Measurements from ENCODE around the gene SMIM35. TPM values are rescaled to one million over a fixed set of nuclear protein-coding genes. Genes with fewer than 3 reads are reported as not detected.
"Not testable (repeated sequence)": the region's sequence is repeated elsewhere in the genome, so short reads cannot be mapped to it uniquely, and the experiment has no call there.

The SMIM35 gene
- total RNA-seq, 1 donor from 2014 or later = not detected

DNA sequence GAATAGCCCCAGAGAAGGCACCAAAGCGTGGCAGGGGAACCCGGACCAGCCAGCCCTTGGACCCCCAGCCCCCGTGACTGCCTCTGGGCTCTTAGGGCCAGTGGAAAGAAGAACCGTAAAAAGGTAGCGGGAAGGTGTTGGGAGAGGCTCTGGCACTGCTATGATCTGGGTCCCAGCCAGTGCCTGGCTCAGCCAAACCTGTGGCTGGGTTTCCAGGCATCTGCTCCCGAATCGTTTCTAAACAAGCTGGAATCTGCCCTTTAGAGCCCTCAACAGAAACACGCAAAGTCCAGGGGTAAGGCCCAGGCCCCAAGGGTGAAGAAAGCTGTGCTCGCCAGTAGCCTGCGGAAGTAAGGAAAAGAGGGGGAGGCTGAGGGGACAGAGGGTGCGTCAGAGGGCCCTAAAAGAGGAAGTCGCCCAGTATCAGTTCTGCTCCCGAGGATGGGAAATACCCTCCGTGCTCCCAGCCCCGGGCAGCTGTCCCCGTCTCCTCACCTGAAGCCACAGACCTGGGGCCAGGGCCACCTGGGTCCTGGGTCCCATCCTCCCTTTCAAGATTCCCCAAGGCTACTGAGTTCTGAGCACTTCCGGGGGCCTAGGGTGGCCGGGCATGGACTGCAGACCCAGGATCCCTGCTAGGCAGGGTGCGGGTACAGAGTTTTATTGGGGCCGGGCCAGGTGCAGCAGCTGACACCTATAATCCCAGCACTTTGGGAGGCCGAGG is 75.9 kb downstream of the SMIM35 start:
- intact Hi-C loops (cut with micrococcal nuclease) = no loop called here
- DNase-seq (peak; percentile 57), ATAC-seq (peak; percentile 67)

- ATAC-seq (no peak), DNase-seq (no peak)
- intact Hi-C loops (cut with micrococcal nuclease) = no loop called here
Measured at GRCh38 chr11:118009864-118010737, 76.7 kb downstream of the SMIM35 start.

- intact Hi-C loops (cut with micrococcal nuclease) = no loop called here
- DNase-seq (no peak), ATAC-seq (peak; percentile 21)
Measured at GRCh38 chr11:118008271-118008911, 78.4 kb downstream of the SMIM35 start.

DNA sequence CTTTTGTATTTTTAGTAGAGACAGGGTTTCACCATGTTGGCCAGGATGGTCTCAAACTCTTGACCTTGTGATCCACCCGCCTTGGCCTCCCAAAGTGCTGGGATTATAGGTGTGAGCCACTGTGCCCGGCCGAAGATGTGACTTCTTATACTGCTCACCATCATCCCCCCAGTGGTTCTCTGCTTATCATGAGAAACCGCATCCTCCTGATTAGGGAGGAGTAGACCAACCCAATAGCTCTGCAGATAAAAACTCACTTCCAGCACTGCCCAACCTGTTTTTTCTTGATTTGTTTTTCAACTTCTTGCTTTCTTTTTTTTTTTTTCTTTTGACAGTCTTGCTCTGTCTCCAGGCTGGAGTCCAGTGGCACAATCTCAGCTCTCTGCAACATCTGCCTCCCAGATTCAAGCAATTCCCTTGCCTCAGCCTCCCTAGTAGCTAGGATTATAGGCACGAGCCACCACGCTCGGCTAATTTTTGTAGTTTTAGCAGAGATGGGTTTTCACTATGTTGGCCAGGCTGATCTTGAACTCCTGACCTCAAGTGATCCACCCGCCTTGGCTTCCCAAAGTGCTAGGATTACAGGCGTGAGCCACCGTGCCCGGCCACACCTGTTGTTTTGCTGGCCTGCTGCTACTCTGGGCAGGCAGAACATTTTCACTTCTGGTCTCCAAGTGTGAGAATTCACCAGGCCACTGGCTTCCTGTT is 79.0 kb downstream of the SMIM35 start:
- intact Hi-C loops (cut with micrococcal nuclease); DNase-seq: not testable (repeated sequence)
- peak; percentile 24 for ATAC-seq

GRCh38 chr11:118007040-118007439 is 79.7 kb downstream of the SMIM35 start:
- no peak for DNase-seq
- no peak for ATAC-seq
- intact Hi-C loops (cut with micrococcal nuclease) = no loop called here

DNA sequence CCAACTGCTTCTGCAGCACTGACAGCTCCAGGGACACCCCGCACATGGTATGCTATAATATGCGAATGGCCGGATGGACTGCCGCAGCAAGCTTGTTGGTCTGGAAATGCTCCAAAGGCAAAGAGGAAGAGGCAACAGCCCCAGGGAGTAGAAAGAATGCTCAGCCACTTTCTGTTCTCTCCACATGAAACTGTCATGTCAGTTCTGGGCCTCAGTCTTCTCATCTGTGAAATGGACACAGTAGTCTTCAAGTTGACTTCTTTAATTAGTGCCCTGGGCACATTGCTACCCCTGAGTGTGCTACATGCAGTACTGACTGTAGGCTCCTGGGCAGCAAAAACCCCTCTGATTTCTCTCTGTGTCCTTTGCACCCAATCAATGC is 80.6 kb downstream of the SMIM35 start:
- intact Hi-C loops (cut with micrococcal nuclease) = no loop called here
- ATAC-seq (no peak), DNase-seq (no peak)

DNA sequence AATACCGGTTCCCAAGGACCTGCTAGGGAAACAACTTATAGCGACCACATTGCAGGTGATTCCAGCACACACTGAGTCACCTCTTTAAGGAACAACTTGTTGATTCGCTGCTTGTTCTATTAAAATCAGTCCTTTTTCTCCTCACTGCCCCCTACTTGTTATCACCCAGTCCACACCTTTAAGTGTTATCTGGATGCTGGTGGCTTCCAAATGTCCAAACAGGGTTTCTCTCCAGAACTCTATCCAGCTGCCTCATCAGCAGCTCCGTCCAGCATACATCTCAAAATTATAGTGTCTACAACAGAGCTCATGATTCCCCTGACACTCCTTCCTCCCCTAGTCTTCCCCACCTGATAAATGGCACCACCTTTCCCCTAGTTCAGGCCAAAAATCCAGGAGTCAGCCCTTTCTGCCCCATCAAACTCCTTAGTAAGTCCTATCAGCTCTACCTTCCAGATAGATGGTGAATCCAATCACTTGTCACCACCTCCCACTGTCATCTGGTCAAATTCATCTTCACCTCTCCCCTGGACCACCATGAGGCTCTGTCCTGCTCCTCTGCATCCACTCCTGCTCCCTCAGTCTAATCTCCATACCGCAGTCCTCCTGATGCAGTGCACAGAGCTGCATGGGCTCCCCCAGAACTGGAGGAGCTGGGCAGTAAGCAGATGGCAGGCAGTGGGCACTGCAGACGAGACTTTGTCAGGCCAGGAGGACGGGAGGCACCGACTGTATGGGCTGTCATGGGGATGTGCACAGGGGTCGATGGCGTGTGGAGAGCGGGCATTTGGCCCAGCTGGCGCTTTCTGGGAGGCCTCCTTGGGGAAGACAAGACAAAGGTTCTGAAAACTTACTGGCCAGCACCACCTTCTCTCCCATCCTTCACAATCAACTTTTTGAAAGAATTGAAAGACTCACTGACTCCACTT is 81.3 kb downstream of the SMIM35 start:
- DNase-seq (no peak), ATAC-seq (no peak)
- intact Hi-C loops (cut with micrococcal nuclease) = no loop called here

DNA sequence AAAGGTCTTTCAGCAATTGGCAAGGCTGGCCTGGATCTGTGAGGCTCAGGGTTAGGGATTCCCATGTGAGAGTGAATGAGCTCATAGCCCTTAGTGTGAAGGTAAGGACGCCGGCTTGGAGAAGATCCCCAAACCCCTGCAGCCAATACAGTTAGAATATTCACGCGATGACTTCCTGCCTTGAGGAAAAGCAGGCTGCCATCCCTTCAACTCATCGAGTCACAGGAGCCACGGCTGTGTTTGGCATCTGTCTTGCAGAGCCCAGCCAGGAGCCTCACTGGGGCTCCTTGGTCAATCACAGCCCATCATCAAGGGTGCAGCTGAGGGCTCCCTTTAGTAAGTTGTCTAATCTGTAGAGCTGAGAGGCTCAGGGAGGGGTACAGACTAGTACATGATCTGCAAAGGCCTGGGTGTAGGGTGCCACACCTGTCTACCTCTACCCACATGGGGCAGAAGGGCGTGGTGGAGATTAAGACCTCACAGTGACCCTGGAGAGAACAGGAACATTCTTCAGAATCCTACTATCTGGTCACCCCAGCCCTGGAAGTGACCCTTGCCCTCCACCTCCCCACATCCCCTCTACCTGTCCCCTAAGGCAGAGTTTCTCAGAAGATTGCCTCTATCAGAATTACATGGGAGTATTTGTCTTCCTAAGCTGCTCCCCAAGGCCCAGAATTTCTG is 82.1 kb downstream of the SMIM35 start:
- ATAC-seq = no peak
- intact Hi-C loops (cut with micrococcal nuclease) = no loop called here
- no peak for DNase-seq

- DNase-seq (no peak), ATAC-seq (no peak)
- intact Hi-C loops (cut with micrococcal nuclease) = no loop called here
Measured at GRCh38 chr11:118003456-118003855, 83.3 kb downstream of the SMIM35 start.

DNA sequence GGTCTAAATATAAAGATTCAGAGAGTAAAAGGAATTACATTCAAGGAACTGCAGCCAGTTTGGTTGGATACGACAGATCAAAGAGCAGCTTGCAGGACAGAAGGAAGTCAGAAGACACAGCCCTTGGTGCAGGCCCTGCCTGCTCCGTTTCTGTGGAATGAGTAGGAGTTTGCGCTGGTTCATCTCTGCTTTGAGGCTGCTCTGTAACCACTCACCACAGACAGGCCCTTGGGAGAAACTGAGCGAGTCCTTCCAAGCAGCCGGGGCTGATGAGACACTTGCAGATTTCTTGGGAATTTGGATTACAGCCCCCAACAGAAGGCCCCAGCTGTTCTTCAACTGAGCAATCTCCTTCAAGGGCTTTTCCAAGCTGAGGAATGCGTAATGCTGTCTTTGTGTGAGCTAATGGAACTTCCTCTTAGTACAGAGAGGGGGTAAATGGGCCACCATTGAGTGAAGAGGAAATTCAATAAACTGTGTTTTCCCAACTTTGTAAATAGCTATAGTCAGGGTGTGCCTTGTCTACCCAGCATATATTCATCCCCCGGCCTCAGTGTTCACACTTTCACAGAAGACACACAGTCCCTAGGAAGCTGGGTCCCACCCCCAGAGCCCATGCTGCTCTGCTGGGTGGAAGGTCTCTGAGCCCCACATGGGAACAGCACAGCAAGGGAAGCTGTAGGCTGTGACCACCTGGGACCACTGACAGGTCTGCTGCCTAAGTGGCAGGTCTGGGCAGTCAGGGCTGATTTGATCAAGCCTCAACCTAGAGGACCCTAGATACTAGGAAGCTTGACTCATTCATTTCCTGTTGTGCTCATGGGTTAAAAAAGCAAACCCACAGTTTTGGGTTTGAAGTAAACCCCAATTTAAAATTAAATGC is 84.0 kb downstream of the SMIM35 start:
- ATAC-seq = peak; percentile 89
- intact Hi-C loops (cut with micrococcal nuclease) = no loop called here

DNA sequence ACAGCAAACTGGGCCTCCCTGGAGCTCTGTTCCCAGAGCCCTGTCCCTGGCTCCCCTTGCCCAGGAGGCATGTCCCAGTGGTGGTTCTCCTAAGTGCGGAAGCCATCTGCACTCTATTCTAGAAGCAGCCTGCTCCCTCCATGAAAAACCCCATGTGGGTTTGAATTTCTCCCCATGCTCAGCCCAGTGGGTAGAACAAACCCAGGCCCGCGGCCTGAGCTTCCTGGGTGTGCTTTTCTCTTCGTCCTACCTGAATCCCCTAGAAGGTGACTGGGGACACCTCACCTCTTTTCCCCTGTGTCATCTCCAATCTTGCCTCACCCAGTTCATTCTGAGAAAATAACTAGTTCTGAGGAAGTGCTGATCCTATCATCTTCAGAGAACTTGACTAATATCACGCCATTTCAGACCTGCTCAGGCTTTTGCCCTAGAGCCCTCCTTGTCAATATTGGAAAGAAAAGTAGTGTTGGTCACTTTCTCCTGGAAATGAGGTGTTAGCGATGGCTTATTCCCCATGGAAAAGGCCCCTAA is 84.7 kb downstream of the SMIM35 start:
- ATAC-seq (no peak), DNase-seq (no peak)
- intact Hi-C loops (cut with micrococcal nuclease) = no loop called here

More for the DNA sequence above, 84.0 kb downstream of the SMIM35 start:
- peak; percentile 70 for DNase-seq

- intact Hi-C loops (cut with micrococcal nuclease) = no loop called here
- DNase-seq = no peak
- ATAC-seq = no peak
Measured at GRCh38 chr11:118001494-118001971, 85.2 kb downstream of the SMIM35 start.

GRCh38 chr11:118000850-118001228 is 85.9 kb downstream of the SMIM35 start:
- intact Hi-C loops (cut with micrococcal nuclease) = no loop called here
- DNase-seq (no peak), ATAC-seq (no peak)

GRCh38 chr11:118000067-118000849 is 86.5 kb downstream of the SMIM35 start:
- DNase-seq = no peak
- no peak for ATAC-seq
- intact Hi-C loops (cut with micrococcal nuclease) = no loop called here

- no peak for ATAC-seq
- intact Hi-C loops (cut with micrococcal nuclease) = no loop called here
- no peak for DNase-seq
Measured at GRCh38 chr11:117999354-117999993, 87.3 kb downstream of the SMIM35 start.
